Stimulated activated naive CD8-positive, alpha-beta T cell treated with anti-CD3 and anti-CD28 coated beads, Interleukin-15, Interleukin-2, amounts not matched to agents 100 ng/mL and 50 ng/mL, for 24 hours (primary cell): Measurements from ENCODE around the gene ZNF581.

ENCODE experiments used
- H3K27ac Mint-ChIP-seq: one replicate; pipeline ENCODE4 v1.8.0; 2021; ENCODE audit warnings: mild to moderate bottlenecking, mixed read lengths
- H3K27me3 Mint-ChIP-seq: one replicate; pipeline ENCODE4 v1.8.0; 2021; ENCODE audit warnings: mixed read lengths
- H3K36me3 Mint-ChIP-seq: one replicate; pipeline ENCODE4 v1.8.0; 2021; ENCODE audit warnings: low read depth, mixed read lengths
- H3K4me1 Mint-ChIP-seq: one replicate; pipeline ENCODE4 v1.8.0; 2021; ENCODE audit warnings: low read depth, mixed read lengths
- H3K4me3 Mint-ChIP-seq: one replicate; pipeline ENCODE4 v1.8.0; 2021; ENCODE audit warnings: mild to moderate bottlenecking, mixed read lengths
- H3K9me3 Mint-ChIP-seq: one replicate; pipeline ENCODE4 v1.8.0; 2021; ENCODE audit warnings: mixed read lengths

Gene ZNF581

GRCh38 chr19:55669418-55670279 is 26.2 kb downstream of the ZNF581 start:
- Mint-ChIP-seq H3K4me3 (no peak overlapping the region), H3K9me3 (no peaks in the 10 kb centered on the region), H3K36me3 (peaks cover 59% of the 10 kb centered on the region), H3K27me3 (no peaks in the 10 kb centered on the region), H3K27ac (no peak overlapping the region), H3K4me1 (peaks cover 49% of the 10 kb centered on the region)

GRCh38 chr19:55670280-55671053 is 27.0 kb downstream of the ZNF581 start:
- H3K4me3 Mint-ChIP-seq: no peak overlapping the region
- H3K27ac Mint-ChIP-seq: peak overlapping the region; percentile 34
- peaks cover 49% of the 10 kb centered on the region for H3K4me1 Mint-ChIP-seq
- no peaks in the 10 kb centered on the region for H3K27me3 Mint-ChIP-seq
- peaks cover 57% of the 10 kb centered on the region for H3K36me3 Mint-ChIP-seq
- no peaks in the 10 kb centered on the region for H3K9me3 Mint-ChIP-seq

GRCh38 chr19:55671054-55671378 is 27.6 kb downstream of the ZNF581 start:
- Mint-ChIP-seq H3K36me3 (peaks cover 55% of the 10 kb centered on the region), H3K4me3 (no peak overlapping the region), H3K27ac (peak overlapping the region; percentile 34), H3K9me3 (no peaks in the 10 kb centered on the region), H3K27me3 (no peaks in the 10 kb centered on the region), H3K4me1 (peaks cover 47% of the 10 kb centered on the region)

GRCh38 chr19:55672418-55672817 is 29.0 kb downstream of the ZNF581 start:
- Mint-ChIP-seq H3K27ac (no peak overlapping the region), H3K4me1 (peaks cover 54% of the 10 kb centered on the region)

GRCh38 chr19:55673465-55673864 is 30.0 kb downstream of the ZNF581 start:
- H3K27me3 Mint-ChIP-seq: no peaks in the 10 kb centered on the region
- H3K9me3 Mint-ChIP-seq: no peaks in the 10 kb centered on the region
- peak overlapping the region; percentile 32 for H3K4me3 Mint-ChIP-seq
- H3K36me3 Mint-ChIP-seq: peaks cover 57% of the 10 kb centered on the region
- H3K4me1 Mint-ChIP-seq: peaks cover 55% of the 10 kb centered on the region
- peak overlapping the region; percentile 59 for H3K27ac Mint-ChIP-seq

More at GRCh38 chr19:55672418-55672817, 29.0 kb downstream of the ZNF581 start:
- Mint-ChIP-seq H3K9me3 (no peaks in the 10 kb centered on the region), H3K4me3 (no peak overlapping the region), H3K36me3 (peaks cover 54% of the 10 kb centered on the region), H3K27me3 (no peaks in the 10 kb centered on the region)

GRCh38 chr19:55673889-55674288 is 30.4 kb downstream of the ZNF581 start:
- Mint-ChIP-seq H3K36me3 (peaks cover 62% of the 10 kb centered on the region), H3K4me3 (peak overlapping the region; percentile 32), H3K9me3 (no peaks in the 10 kb centered on the region)

GRCh38 chr19:55674459-55674840 is 31.0 kb downstream of the ZNF581 start:
- H3K9me3 Mint-ChIP-seq: no peaks in the 10 kb centered on the region
- peaks cover 65% of the 10 kb centered on the region for H3K4me1 Mint-ChIP-seq
- no peaks in the 10 kb centered on the region for H3K27me3 Mint-ChIP-seq
- H3K4me3 Mint-ChIP-seq: peak overlapping the region; percentile 68
- H3K27ac Mint-ChIP-seq: peak overlapping the region; percentile 89
- H3K36me3 Mint-ChIP-seq: peaks cover 61% of the 10 kb centered on the region

More at GRCh38 chr19:55673889-55674288, 30.4 kb downstream of the ZNF581 start:
- Mint-ChIP-seq H3K27ac (peak overlapping the region; percentile 59), H3K27me3 (no peaks in the 10 kb centered on the region), H3K4me1 (peaks cover 60% of the 10 kb centered on the region)

GRCh38 chr19:55674841-55675660 is 31.6 kb downstream of the ZNF581 start, which contains the start of gene EPN1:
EPN1 (plus strand) TSS chr19:55675226; CDS start chr19:55678628, 3,402 bp downstream.
- no peaks in the 10 kb centered on the region for H3K27me3 Mint-ChIP-seq
- peak within 1 kb of the TSS; percentile 94 for H3K27ac Mint-ChIP-seq
- H3K36me3 Mint-ChIP-seq: peaks cover 60% of the 10 kb centered on the region
- no peaks in the 10 kb centered on the region for H3K9me3 Mint-ChIP-seq
- peaks cover 67% of the 10 kb centered on the region for H3K4me1 Mint-ChIP-seq
- H3K4me3 Mint-ChIP-seq: peak within 1 kb of the TSS; percentile 94

- H3K27ac Mint-ChIP-seq: peak overlapping the region; percentile 94
- no peaks in the 10 kb centered on the region for H3K27me3 Mint-ChIP-seq
- H3K4me1 Mint-ChIP-seq: peaks cover 67% of the 10 kb centered on the region
- H3K4me3 Mint-ChIP-seq: peak overlapping the region; percentile 94
- no peaks in the 10 kb centered on the region for H3K9me3 Mint-ChIP-seq
- H3K36me3 Mint-ChIP-seq: peaks cover 59% of the 10 kb centered on the region
These were observed 32.4 kb downstream of the ZNF581 start for GRCh38 chr19:55675661-55676354.

GRCh38 chr19:55676383-55676782 is 32.9 kb downstream of the ZNF581 start:
- Mint-ChIP-seq H3K4me1 (peaks cover 61% of the 10 kb centered on the region), H3K27me3 (no peaks in the 10 kb centered on the region), H3K36me3 (peaks cover 55% of the 10 kb centered on the region), H3K9me3 (no peaks in the 10 kb centered on the region), H3K4me3 (peak overlapping the region; percentile 94), H3K27ac (peak overlapping the region; percentile 59)

- Mint-ChIP-seq H3K27me3 (no peaks in the 10 kb centered on the region), H3K27ac (peak overlapping the region; percentile 59), H3K4me1 (peaks cover 59% of the 10 kb centered on the region), H3K36me3 (peaks cover 56% of the 10 kb centered on the region), H3K9me3 (no peaks in the 10 kb centered on the region), H3K4me3 (peak overlapping the region; percentile 94)
These were observed 33.5 kb downstream of the ZNF581 start for GRCh38 chr19:55676889-55677505.

GRCh38 chr19:55677572-55678028 is 34.2 kb downstream of the ZNF581 start:
- Mint-ChIP-seq H3K36me3 (peaks cover 54% of the 10 kb centered on the region), H3K9me3 (no peaks in the 10 kb centered on the region), H3K27ac (peak overlapping the region; percentile 51), H3K27me3 (no peaks in the 10 kb centered on the region), H3K4me1 (peaks cover 56% of the 10 kb centered on the region), H3K4me3 (peak overlapping the region; percentile 20)

- peaks cover 55% of the 10 kb centered on the region for H3K4me1 Mint-ChIP-seq
- H3K27me3 Mint-ChIP-seq: no peaks in the 10 kb centered on the region
- H3K27ac Mint-ChIP-seq: peak overlapping the region; percentile 51
- no peaks in the 10 kb centered on the region for H3K9me3 Mint-ChIP-seq
- H3K36me3 Mint-ChIP-seq: peaks cover 52% of the 10 kb centered on the region
- H3K4me3 Mint-ChIP-seq: peak overlapping the region; percentile 39
These were observed 34.7 kb downstream of the ZNF581 start for GRCh38 chr19:55678121-55678671.
